ENCODE data around the gene HPSE2. TPM values are rescaled to one million over a fixed set of nuclear protein-coding genes. Genes with fewer than 3 reads are reported as not detected.
"Not testable (repeated sequence)": the region's sequence is repeated elsewhere in the genome, so short reads cannot be mapped to it uniquely, and the experiment has no call there.

Gene HPSE2
- total RNA-seq, 1 donor, result 5.6 TPM

DNA sequence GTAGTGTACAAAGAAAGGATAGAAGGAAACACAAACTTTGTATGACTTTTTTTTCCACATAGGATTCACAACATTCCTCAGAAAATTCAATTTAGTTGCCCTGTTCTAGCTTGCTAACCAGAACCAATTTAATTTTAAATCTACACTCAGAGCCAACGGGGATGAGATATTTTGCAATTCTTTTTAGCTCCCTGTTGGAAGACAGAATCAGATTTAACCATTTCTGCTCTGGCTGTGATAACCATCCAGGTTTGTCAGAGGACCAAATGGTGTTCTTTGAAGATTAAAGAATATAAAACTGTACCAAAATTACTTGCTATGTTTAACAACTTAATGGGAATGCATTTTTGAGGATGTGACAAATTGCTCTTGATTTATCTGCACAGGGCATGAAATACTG lies 319.7 kb downstream of the HPSE2 start:
- H3K4me3 ChIP-seq (ENCODE audit: low read depth, low read length), result no peak overlapping the region
- TF ChIP-seq, protein P1, sequence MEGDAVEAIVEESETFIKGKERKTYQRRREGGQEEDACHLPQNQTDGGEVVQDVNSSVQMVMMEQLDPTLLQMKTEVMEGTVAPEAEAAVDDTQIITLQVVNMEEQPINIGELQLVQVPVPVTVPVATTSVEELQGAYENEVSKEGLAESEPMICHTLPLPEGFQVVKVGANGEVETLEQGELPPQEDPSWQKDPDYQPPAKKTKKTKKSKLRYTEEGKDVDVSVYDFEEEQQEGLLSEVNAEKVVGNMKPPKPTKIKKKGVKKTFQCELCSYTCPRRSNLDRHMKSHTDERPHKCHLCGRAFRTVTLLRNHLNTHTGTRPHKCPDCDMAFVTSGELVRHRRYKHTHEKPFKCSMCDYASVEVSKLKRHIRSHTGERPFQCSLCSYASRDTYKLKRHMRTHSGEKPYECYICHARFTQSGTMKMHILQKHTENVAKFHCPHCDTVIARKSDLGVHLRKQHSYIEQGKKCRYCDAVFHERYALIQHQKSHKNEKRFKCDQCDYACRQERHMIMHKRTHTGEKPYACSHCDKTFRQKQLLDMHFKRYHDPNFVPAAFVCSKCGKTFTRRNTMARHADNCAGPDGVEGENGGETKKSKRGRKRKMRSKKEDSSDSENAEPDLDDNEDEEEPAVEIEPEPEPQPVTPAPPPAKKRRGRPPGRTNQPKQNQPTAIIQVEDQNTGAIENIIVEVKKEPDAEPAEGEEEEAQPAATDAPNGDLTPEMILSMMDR (IDR thresholded peaks at IDR 0.05; ENCODE audit: insufficient read depth, low read depth, low read length), result no peak
- DNase-seq (ENCODE audit: low read depth), result peak; percentile 30

DNA sequence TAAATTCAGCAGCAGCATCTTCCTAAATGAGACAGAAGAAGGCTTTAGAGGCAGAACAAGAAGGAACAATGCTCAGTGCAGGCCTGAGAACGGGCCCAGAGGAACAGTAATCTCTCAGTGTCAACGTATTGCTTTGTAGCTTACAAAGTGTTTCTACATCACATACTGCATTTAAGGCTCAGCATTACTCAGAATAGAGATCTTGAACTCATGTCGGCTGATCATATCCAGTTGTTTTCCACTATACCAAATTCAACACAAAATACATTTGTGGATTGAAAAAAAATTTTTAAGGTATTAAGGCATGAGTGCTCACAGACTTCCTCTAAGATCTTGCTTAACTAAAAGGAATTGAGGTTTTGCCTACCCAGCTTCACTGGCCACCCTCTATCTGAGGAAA lies 325.1 kb downstream of the HPSE2 start:
- TF ChIP-seq, protein P1 (IDR thresholded peaks at IDR 0.05; ENCODE audit: insufficient read depth, low read depth, low read length), result no peak
- peak; percentile 9 for DNase-seq (ENCODE audit: low read depth)
- no peak overlapping the region for H3K4me3 ChIP-seq (ENCODE audit: low read depth, low read length)

DNA sequence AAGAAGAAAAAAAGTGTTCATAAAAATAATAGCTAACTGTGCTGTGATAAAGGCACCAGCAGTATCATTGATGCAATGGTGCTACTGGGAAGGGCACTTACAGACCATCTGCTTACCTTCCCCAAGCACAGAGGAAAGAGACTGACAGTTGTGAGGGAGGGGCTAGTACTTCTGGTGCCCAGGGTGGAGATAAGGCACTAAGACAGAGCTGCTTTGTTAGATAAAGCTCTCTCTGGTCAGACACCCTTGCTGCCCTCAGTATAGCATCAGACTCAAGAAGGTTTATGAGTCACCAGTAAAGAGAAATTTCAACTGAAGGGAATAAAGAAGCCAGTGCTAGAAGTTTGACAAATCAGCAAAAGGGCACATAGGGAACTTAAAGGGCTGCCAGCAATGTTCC lies 325.6 kb downstream of the HPSE2 start:
- TF ChIP-seq, protein P1 (IDR thresholded peaks at IDR 0.05; ENCODE audit: insufficient read depth, low read depth, low read length), result no peak
- DNase-seq (ENCODE audit: low read depth), result peak; percentile 67
- no peak overlapping the region for H3K4me3 ChIP-seq (ENCODE audit: low read depth, low read length)

DNA sequence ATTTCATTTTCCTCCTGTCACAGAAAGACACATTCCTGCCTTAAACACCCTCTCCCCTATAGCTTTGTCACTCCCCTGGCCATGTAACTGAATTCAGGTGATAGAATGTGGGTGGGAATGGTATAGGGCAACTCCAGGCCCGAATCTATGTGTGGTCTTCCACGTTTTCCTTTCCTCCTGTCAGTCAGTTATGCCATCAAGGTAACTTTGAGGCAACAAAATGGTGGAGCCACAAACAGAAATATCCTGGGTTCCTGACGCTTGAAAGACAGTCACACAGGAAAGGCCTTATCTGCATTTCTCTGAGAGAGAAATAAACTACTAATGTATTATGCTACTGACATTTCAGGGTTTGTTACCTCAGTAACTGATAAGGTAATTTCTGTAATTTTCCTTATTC lies 326.8 kb downstream of the HPSE2 start:
- TF ChIP-seq, protein P1 (IDR thresholded peaks at IDR 0.05; ENCODE audit: insufficient read depth, low read depth, low read length), result no peak
- no peak for DNase-seq (ENCODE audit: low read depth)
- no peak overlapping the region for H3K4me3 ChIP-seq (ENCODE audit: low read depth, low read length)

DNA sequence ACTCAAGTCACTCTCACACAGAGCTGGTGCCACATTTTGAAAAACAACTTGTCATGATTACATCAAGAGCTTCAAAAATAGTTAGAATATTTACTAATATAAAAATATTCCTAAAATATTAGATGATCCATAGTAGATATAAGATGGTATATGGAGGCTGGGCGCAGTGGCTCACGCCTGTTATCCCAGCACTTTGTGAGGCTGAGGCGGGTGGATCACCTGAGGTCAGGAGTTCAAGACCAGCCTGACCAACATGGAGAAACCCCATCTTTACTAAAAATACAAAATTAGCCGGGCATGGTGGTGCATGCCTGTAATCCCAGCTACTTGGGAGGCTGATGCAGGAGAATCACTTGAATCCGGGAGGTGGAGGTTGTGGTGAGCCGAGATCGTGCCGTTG lies 327.4 kb downstream of the HPSE2 start:
- DNase-seq (ENCODE audit: low read depth); H3K4me3 ChIP-seq (ENCODE audit: low read depth, low read length): not testable (repeated sequence)

DNA sequence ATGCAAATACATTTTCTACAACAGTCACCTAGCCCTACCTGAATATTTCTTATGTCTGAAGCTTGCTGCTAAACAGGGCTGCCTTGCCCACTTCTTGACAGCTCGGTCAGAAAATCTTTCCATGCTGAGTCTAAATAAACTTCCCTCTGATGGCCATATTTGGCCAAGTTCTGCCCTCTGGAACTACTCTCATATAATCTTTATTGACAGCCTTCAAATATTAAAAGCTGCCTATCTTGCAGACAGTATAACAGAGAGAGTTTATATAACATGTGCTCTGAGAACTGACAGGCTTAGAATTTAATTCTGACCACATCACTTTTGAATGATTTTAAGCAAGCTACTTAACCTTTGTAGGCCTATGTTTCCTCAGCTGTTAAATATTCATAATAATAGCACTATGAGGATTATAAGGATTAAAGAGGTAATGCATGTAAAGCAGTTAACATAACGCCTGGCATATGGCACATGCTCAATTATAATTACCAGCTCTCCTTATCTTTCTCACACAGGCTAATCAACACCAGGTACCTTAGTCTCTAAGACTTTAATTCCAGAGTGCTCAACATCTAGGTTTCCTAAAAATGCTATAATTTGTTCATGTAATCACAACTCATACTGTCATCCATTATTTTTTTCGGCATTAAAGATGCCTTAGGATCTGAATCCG lies 334.1 kb downstream of the HPSE2 start:
- TF ChIP-seq, protein P1 (IDR thresholded peaks at IDR 0.05; ENCODE audit: insufficient read depth, low read depth, low read length), result no peak
- no peak overlapping the region for H3K4me3 ChIP-seq (ENCODE audit: low read depth, low read length)
- DNase-seq (ENCODE audit: low read depth), result no peak

DNA sequence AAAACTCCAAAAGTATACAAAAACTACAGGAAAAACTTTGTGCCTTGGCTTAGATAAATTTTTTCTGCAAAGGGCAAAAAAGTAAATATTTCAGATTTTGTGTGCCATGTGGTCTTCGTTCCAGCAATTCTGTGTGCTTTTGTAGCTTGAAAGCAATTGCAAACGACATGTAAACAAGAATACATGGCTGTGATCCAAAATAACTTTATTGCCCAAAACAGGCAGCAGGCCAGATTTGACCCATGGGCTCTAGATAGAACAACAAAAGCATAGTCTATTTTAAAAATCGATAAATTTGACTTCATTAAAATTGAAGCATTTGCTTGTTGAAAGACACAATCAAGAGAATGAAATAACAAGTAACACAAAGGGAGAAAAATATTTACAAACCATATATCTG lies 336.6 kb downstream of the HPSE2 start:
- DNase-seq (ENCODE audit: low read depth), result no peak
- no peak overlapping the region for H3K4me3 ChIP-seq (ENCODE audit: low read depth, low read length)
- TF ChIP-seq, protein P1 (IDR thresholded peaks at IDR 0.05; ENCODE audit: insufficient read depth, low read depth, low read length), result no peak
